NT2/D1 (cell line): ENCODE measurements around the gene PKP1.

Experiments used
- DNase-seq: peaks from one replicate; pipeline ENCODE4 v3.0.0-alpha.2; 2011; ENCODE audit warnings: low read depth, low spot score
- H3K27me3 ChIP-seq: 2 replicates; pipeline ENCODE4 v1.6.0; 2011; ENCODE audit warnings: mild to moderate bottlenecking; ENCODE audit not compliant: insufficient read length, insufficient read depth
- H3K36me3 ChIP-seq: 2 replicates; pipeline ENCODE4 v1.6.1; 2011; ENCODE audit warnings: mild to moderate bottlenecking, low read length, mixed read lengths; ENCODE audit not compliant: insufficient read depth, insufficient read length
- H3K4me1 ChIP-seq: 2 replicates; pipeline ENCODE4 v1.5.1; 2011; ENCODE audit not compliant: insufficient read depth, insufficient read length
- H3K4me3 ChIP-seq: 2 replicates; pipeline ENCODE4 v1.5.1; 2011; ENCODE audit warnings: low read depth; ENCODE audit not compliant: insufficient read length
- H3K9ac ChIP-seq: 2 replicates; pipeline ENCODE4 v1.6.0; 2011; ENCODE audit warnings: low read depth; ENCODE audit not compliant: insufficient read length
- H3K9me3 ChIP-seq: 2 replicates; pipeline ENCODE4 v1.5.1; 2011; ENCODE audit warnings: mild to moderate bottlenecking, low read length; ENCODE audit not compliant: insufficient read depth
- SUZ12 ChIP-seq: IDR thresholded peaks from 2 replicates; pipeline ENCODE4 v1.6.1; 2011; ENCODE audit not compliant: insufficient read length, insufficient read depth; ENCODE audit errors: extremely low read depth
- YY1 ChIP-seq: IDR thresholded peaks from 2 replicates; pipeline ENCODE4 v1.6.1; 2011; ENCODE audit not compliant: insufficient read length, insufficient read depth
- ZNF274 ChIP-seq: IDR thresholded peaks from 2 replicates; pipeline ENCODE4 v1.6.1; 2011; ENCODE audit warnings: mild to moderate bottlenecking, low read depth, low read length

Gene PKP1

GRCh38 chr1:201321826-201322390, 38.6 kb downstream of the PKP1 start:
- DNase-seq, result no peak
- Histone ChIP-seq H3K9ac (no peak overlapping the region), H3K4me3 (no peak overlapping the region), H3K9me3 (no peaks in the 10 kb centered on the region), H3K4me1 (no peaks in the 10 kb centered on the region), H3K36me3 (no peaks in the 10 kb centered on the region), H3K27me3 (no peaks in the 10 kb centered on the region)
- TF ChIP-seq SUZ12, result no peak
- no peak for TF ChIP-seq YY1
- no peak for TF ChIP-seq ZNF274

GRCh38 chr1:201322653-201323510, 39.6 kb downstream of the PKP1 start:
- no peak for TF ChIP-seq ZNF274
- TF ChIP-seq YY1, result no peak
- no peak for TF ChIP-seq SUZ12
- DNase-seq, result no peak
- Histone ChIP-seq H3K9ac (no peak overlapping the region), H3K27me3 (peaks cover 5% of the 10 kb centered on the region), H3K9me3 (no peaks in the 10 kb centered on the region), H3K4me3 (no peak overlapping the region), H3K4me1 (no peaks in the 10 kb centered on the region), H3K36me3 (no peaks in the 10 kb centered on the region)

- H3K4me1 ChIP-seq, result no peaks in the 10 kb centered on the region
- no peak overlapping the region for H3K9ac ChIP-seq
- peaks cover 5% of the 10 kb centered on the region for H3K27me3 ChIP-seq
- no peak for DNase-seq
- H3K4me3 ChIP-seq, result no peak overlapping the region
- H3K9me3 ChIP-seq, result no peaks in the 10 kb centered on the region
- no peaks in the 10 kb centered on the region for H3K36me3 ChIP-seq
- TF ChIP-seq YY1 (no peak), ZNF274 (no peak), SUZ12 (no peak)
Observed at GRCh38 chr1:201324306-201324705, 41.0 kb downstream of the PKP1 start.

GRCh38 chr1:201324821-201325677, 41.7 kb downstream of the PKP1 start:
- H3K4me1 ChIP-seq, result no peaks in the 10 kb centered on the region
- no peak overlapping the region for H3K9ac ChIP-seq
- DNase-seq, result no peak
- no peaks in the 10 kb centered on the region for H3K9me3 ChIP-seq
- peaks cover 5% of the 10 kb centered on the region for H3K27me3 ChIP-seq
- TF ChIP-seq ZNF274 (no peak), YY1 (no peak), SUZ12 (no peak)
- no peaks in the 10 kb centered on the region for H3K36me3 ChIP-seq
- no peak overlapping the region for H3K4me3 ChIP-seq

- no peak for DNase-seq
- TF ChIP-seq YY1 (no peak), ZNF274 (no peak; the same call in 1 of the 2 replicates), SUZ12 (no peak)
- H3K4me1 ChIP-seq, result no peaks in the 10 kb centered on the region
- H3K4me3 ChIP-seq, result no peak overlapping the region
- H3K9me3 ChIP-seq, result no peaks in the 10 kb centered on the region
- peaks cover 5% of the 10 kb centered on the region for H3K27me3 ChIP-seq
- H3K36me3 ChIP-seq, result no peaks in the 10 kb centered on the region
- no peak overlapping the region for H3K9ac ChIP-seq
Observed at GRCh38 chr1:201325678-201326060, 42.4 kb downstream of the PKP1 start.

- Histone ChIP-seq H3K27me3 (peaks cover 5% of the 10 kb centered on the region), H3K4me1 (no peaks in the 10 kb centered on the region), H3K36me3 (no peaks in the 10 kb centered on the region), H3K9me3 (no peaks in the 10 kb centered on the region), H3K4me3 (no peak overlapping the region), H3K9ac (no peak overlapping the region)
- DNase-seq, result no peak
- no peak for TF ChIP-seq YY1
- no peak for TF ChIP-seq ZNF274
- TF ChIP-seq SUZ12, result no peak
Observed at GRCh38 chr1:201326710-201327109, 43.4 kb downstream of the PKP1 start.
